HG03521 (cell line): ENCODE data around the gene KDM4B.

Source experiments
- ATAC-seq: cut with Tn5 transposase; IDR thresholded peaks from one replicate; pipeline ENCODE4 v1.9.1; 2021; ENCODE audit warnings: mild to moderate bottlenecking, moderate library complexity; ENCODE audit not compliant: unreplicated experiment

The KDM4B gene

GRCh38 chr19:5132206-5132560 is 163.3 kb downstream of the KDM4B start:
- ATAC-seq, result no peak

GRCh38 chr19:5132698-5133651 is 164.1 kb downstream of the KDM4B start:
- no peak for ATAC-seq

GRCh38 chr19:5133986-5134595 is 165.2 kb downstream of the KDM4B start:
- ATAC-seq, result no peak

GRCh38 chr19:5134691-5135090 is 165.8 kb downstream of the KDM4B start:
- no peak for ATAC-seq

- ATAC-seq, result no peak
These were observed 167.4 kb downstream of the KDM4B start for GRCh38 chr19:5136073-5136855.

- no peak for ATAC-seq
These were observed 168.2 kb downstream of the KDM4B start for GRCh38 chr19:5137114-5137513.

- ATAC-seq, result no peak
These were observed 168.7 kb downstream of the KDM4B start for GRCh38 chr19:5137571-5138124.

- no peak for ATAC-seq
These were observed 170.0 kb downstream of the KDM4B start for GRCh38 chr19:5138606-5139582.

- ATAC-seq, result no peak
These were observed 170.8 kb downstream of the KDM4B start for GRCh38 chr19:5139583-5140325.

GRCh38 chr19:5141129-5141849 is 172.4 kb downstream of the KDM4B start:
- no peak for ATAC-seq

GRCh38 chr19:5141850-5142724 is 173.2 kb downstream of the KDM4B start:
- no peak for ATAC-seq

- ATAC-seq, result no peak
These were observed 173.8 kb downstream of the KDM4B start for GRCh38 chr19:5142725-5143097.

- no peak for ATAC-seq
These were observed 174.8 kb downstream of the KDM4B start for GRCh38 chr19:5143471-5144411.

- ATAC-seq, result no peak
These were observed 175.7 kb downstream of the KDM4B start for GRCh38 chr19:5144545-5145179.

- ATAC-seq, result no peak
These were observed 176.9 kb downstream of the KDM4B start for GRCh38 chr19:5145521-5146511.
